Measurements from ENCODE around the gene PODXL.

The PODXL gene

DNA sequence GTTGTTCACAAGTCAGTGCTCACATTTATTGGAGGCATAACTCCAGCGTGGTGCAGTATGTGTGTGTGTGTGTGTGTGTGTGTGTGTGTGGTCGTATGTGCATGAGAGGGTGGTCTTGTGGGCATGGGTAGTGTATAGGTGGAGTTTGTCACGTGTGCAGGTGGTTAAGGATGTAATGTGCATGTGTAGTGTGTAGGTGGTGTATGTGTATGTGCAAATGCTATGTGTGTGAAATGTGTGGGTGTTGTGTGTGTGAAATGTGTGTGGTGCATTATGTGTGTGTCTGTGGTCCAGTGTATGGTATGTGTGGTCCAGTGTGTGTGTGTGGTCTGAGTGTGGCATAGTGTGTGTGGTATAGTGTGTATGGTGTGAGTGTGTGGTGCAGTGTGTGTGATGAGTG, 30.3 kb upstream of the PODXL start:
- Histone ChIP-seq H3K27ac (ENCODE audit: extremely low read depth, low read depth, low read length) (no peak overlapping the region), H3K36me3 (ENCODE audit: control insufficient read depth in 2 of 2, insufficient read depth in 1 of 2, low read length in 2 of 2) (no peaks in the 10 kb centered on the region), H3K4me1 (ENCODE audit: control insufficient read depth, insufficient read depth, low read length) (no peaks in the 10 kb centered on the region), H3K9me3 (ENCODE audit: control insufficient read depth, insufficient read depth, low read depth, low read length) (no peaks in the 10 kb centered on the region), H3K4me3 (ENCODE audit: low read depth, low read length) (no peak overlapping the region)
- ChIA-PET CTCF (interaction anchor here (1.3 kb wide), 1 partner anchor 68 kb away, joined by 5 read pairs; no protein-coding TSS in a partner anchor), POLR2A (no interaction called here)
- TF ChIP-seq FEZF1 (tag by site-specific recombination; IDR thresholded peaks at IDR 0.05) (no peak), SCRT2 (tag by site-specific recombination; IDR thresholded peaks at IDR 0.05) (no peak), EGR2 (tag by site-specific recombination; IDR thresholded peaks at IDR 0.05; ENCODE audit: low read depth) (peak; percentile 72), GLI4 (tag by site-specific recombination; IDR thresholded peaks at IDR 0.05) (0 out of 2 replicates have a peak, but pooled peaks have one; percentile 11), ZNF548 (tag by site-specific recombination; IDR thresholded peaks at IDR 0.05) (peak; percentile 39; the same call in 1 of the 2 replicates), ZNF274 (IDR thresholded peaks at IDR 0.05; ENCODE audit: low read length) (no peak), ZNF274 (tag by site-specific recombination; IDR thresholded peaks at IDR 0.05; ENCODE audit: borderline replicate concordance) (0 out of 2 replicates have a peak, but pooled peaks have one; percentile 10), ZFHX2 (tag by site-specific recombination; conservative IDR thresholded peaks at IDR 0.05) (peak; percentile 87), ZNF670 (tag by site-specific recombination; IDR thresholded peaks at IDR 0.05; ENCODE audit: low read depth) (peak; percentile 60; the same call in 1 of the 2 replicates), ZNF292 (tag by site-specific recombination; IDR thresholded peaks at IDR 0.05; ENCODE audit: borderline replicate concordance, low read depth) (no peak), ZNF660 (tag by site-specific recombination; IDR thresholded peaks at IDR 0.05) (no peak), ZBTB1 (tag by site-specific recombination; IDR thresholded peaks at IDR 0.05) (no peak), ZBTB8A (tag by site-specific recombination; IDR thresholded peaks at IDR 0.05) (no peak)
- TF ChIP-seq, protein P1, sequence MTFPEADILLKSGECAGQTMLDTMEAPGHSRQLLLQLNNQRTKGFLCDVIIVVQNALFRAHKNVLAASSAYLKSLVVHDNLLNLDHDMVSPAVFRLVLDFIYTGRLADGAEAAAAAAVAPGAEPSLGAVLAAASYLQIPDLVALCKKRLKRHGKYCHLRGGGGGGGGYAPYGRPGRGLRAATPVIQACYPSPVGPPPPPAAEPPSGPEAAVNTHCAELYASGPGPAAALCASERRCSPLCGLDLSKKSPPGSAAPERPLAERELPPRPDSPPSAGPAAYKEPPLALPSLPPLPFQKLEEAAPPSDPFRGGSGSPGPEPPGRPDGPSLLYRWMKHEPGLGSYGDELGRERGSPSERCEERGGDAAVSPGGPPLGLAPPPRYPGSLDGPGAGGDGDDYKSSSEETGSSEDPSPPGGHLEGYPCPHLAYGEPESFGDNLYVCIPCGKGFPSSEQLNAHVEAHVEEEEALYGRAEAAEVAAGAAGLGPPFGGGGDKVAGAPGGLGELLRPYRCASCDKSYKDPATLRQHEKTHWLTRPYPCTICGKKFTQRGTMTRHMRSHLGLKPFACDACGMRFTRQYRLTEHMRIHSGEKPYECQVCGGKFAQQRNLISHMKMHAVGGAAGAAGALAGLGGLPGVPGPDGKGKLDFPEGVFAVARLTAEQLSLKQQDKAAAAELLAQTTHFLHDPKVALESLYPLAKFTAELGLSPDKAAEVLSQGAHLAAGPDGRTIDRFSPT (tag by site-specific recombination; IDR thresholded peaks at IDR 0.05): no peak

DNA sequence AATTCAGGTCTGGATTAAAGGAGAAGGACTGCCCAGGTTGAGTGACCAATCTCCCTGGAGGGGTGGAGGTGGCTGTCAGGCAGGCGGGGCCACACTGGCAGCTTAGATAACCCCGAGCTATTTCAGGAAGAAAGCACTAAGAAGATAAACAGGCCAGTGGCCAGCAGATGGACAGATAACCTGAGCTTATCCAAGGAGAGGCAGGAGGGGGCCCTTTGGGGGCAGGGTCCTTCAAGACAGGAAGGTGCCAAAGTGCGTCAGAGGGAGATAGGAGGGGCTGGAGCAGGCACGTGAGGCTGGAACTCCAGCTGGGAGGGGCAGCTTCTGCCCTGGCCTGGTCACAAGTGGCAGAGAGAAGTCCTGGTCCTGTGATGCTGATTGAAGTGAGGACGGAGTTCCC, 29.8 kb upstream of the PODXL start:
- Histone ChIP-seq H3K9me3 (ENCODE audit: control insufficient read depth, insufficient read depth, low read depth, low read length) (no peaks in the 10 kb centered on the region), H3K4me3 (ENCODE audit: low read depth, low read length) (no peak overlapping the region), H3K36me3 (ENCODE audit: control insufficient read depth in 2 of 2, insufficient read depth in 1 of 2, low read length in 2 of 2) (no peaks in the 10 kb centered on the region), H3K4me1 (ENCODE audit: control insufficient read depth, insufficient read depth, low read length) (no peaks in the 10 kb centered on the region), H3K27ac (ENCODE audit: extremely low read depth, low read depth, low read length) (no peak overlapping the region)
- no peak for TF ChIP-seq ZNF175 (tag by site-specific recombination; IDR thresholded peaks at IDR 0.05)
- TF ChIP-seq KLF1 (tag by site-specific recombination; IDR thresholded peaks at IDR 0.05): no peak
- no peak for TF ChIP-seq ZNF23 (tag by site-specific recombination; IDR thresholded peaks at IDR 0.05; ENCODE audit: borderline replicate concordance)
- TF ChIP-seq ZNF112 (tag by site-specific recombination; IDR thresholded peaks at IDR 0.05): no peak
- POLR2A ChIA-PET: interaction anchor here (0.6 to 0.9 kb wide), 2 partner anchors 18 to 480 kb away, joined by 4 to 5 read pairs; no protein-coding TSS in a partner anchor
- CTCF ChIA-PET: interaction anchor here (1.0 to 1.3 kb wide), 3 partner anchors 40 to 69 kb away, joined by 3 to 9 read pairs (median 5); no protein-coding TSS in a partner anchor

GRCh38 chr7:131583430-131583829, 27.0 kb upstream of the PODXL start:
- TF ChIP-seq ZFP3 (tag by site-specific recombination; IDR thresholded peaks at IDR 0.05; ENCODE audit: low read depth): no peak
- TF ChIP-seq MEIS1 (CRISPR knock-in tag; IDR thresholded peaks at IDR 0.05; ENCODE audit: borderline replicate concordance): no peak
- TF ChIP-seq, protein P2, sequence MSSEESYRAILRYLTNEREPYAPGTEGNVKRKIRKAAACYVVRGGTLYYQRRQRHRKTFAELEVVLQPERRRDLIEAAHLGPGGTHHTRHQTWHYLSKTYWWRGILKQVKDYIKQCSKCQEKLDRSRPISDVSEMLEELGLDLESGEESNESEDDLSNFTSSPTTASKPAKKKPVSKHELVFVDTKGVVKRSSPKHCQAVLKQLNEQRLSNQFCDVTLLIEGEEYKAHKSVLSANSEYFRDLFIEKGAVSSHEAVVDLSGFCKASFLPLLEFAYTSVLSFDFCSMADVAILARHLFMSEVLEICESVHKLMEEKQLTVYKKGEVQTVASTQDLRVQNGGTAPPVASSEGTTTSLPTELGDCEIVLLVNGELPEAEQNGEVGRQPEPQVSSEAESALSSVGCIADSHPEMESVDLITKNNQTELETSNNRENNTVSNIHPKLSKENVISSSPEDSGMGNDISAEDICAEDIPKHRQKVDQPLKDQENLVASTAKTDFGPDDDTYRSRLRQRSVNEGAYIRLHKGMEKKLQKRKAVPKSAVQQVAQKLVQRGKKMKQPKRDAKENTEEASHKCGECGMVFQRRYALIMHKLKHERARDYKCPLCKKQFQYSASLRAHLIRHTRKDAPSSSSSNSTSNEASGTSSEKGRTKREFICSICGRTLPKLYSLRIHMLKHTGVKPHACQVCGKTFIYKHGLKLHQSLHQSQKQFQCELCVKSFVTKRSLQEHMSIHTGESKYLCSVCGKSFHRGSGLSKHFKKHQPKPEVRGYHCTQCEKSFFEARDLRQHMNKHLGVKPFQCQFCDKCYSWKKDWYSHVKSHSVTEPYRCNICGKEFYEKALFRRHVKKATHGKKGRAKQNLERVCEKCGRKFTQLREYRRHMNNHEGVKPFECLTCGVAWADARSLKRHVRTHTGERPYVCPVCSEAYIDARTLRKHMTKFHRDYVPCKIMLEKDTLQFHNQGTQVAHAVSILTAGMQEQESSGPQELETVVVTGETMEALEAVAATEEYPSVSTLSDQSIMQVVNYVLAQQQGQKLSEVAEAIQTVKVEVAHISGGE (tag by site-specific recombination; conservative IDR thresholded peaks at IDR 0.05; ENCODE audit: low read depth): no peak
- no peak for TF ChIP-seq SCRT2 (tag by site-specific recombination; IDR thresholded peaks at IDR 0.05)
- TF ChIP-seq GLIS1 (tag by site-specific recombination; IDR thresholded peaks at IDR 0.05): 0 out of 2 replicates have a peak, but pooled peaks have one; percentile 7
- no peak for TF ChIP-seq ZNF354C (tag by site-specific recombination; IDR thresholded peaks at IDR 0.05; ENCODE audit: borderline replicate concordance, low read depth)
- no peak for TF ChIP-seq ZNF174 (tag by site-specific recombination; IDR thresholded peaks at IDR 0.05)
- no peak for TF ChIP-seq KLF1 (tag by site-specific recombination; IDR thresholded peaks at IDR 0.05)
- CTCF ChIA-PET: interaction anchor here (1.5 kb wide), 1 partner anchor 37 kb away, joined by 4 read pairs; no protein-coding TSS in a partner anchor

More at GRCh38 chr7:131583430-131583829, 27.0 kb upstream of the PODXL start:
- no peaks in the 10 kb centered on the region for H3K4me1 ChIP-seq (ENCODE audit: control insufficient read depth, insufficient read depth, low read length)
- no peak overlapping the region for H3K4me3 ChIP-seq (ENCODE audit: low read depth, low read length)
- H3K36me3 ChIP-seq (ENCODE audit: control insufficient read depth in 2 of 2, insufficient read depth in 1 of 2, low read length in 2 of 2): no peaks in the 10 kb centered on the region
- H3K9me3 ChIP-seq (ENCODE audit: control insufficient read depth, insufficient read depth, low read depth, low read length): no peaks in the 10 kb centered on the region
- H3K27ac ChIP-seq (ENCODE audit: extremely low read depth, low read depth, low read length): no peak overlapping the region
- POLR2A ChIA-PET: no interaction called here
